GM18907 (cell line): ENCODE data around the gene GPR26.

Experiments
- ATAC-seq: cut with Tn5 transposase; IDR thresholded peaks from one replicate; pipeline ENCODE4 v1.9.1; 2021; ENCODE audit warnings: mild to moderate bottlenecking, moderate library complexity; ENCODE audit not compliant: unreplicated experiment

GPR26 gene

DNA sequence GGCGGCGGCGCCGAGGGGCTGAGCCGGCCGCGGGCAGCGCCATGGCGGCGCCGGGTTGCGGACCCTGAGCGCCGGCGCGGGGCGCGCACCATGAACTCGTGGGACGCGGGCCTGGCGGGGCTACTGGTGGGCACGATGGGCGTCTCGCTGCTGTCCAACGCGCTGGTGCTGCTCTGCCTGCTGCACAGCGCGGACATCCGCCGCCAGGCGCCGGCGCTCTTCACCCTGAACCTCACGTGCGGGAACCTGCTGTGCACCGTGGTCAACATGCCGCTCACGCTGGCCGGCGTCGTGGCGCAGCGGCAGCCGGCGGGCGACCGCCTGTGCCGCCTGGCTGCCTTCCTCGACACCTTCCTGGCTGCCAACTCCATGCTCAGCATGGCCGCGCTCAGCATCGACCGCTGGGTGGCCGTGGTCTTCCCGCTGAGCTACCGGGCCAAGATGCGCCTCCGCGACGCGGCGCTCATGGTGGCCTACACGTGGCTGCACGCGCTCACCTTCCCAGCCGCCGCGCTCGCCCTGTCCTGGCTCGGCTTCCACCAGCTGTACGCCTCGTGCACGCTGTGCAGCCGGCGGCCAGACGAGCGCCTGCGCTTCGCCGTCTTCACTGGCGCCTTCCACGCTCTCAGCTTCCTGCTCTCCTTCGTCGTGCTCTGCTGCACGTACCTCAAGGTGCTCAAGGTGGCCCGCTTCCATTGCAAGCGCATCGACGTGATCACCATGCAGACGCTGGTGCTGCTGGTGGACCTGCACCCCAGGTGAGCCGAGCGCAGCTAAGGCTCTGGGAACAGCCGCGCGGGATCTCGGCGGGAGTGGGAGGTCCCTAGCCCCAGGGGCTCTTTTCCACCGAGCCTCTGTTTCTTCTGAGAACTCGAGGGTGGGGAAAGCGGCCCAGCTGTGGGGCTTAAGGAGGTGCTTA is at the start of gene GPR26:
Gene GPR26 (plus strand): TSS at position 38 of the 919 bp plus-strand sequence. CDS start 53 bp downstream, at position 91.
- no peak for ATAC-seq

DNA sequence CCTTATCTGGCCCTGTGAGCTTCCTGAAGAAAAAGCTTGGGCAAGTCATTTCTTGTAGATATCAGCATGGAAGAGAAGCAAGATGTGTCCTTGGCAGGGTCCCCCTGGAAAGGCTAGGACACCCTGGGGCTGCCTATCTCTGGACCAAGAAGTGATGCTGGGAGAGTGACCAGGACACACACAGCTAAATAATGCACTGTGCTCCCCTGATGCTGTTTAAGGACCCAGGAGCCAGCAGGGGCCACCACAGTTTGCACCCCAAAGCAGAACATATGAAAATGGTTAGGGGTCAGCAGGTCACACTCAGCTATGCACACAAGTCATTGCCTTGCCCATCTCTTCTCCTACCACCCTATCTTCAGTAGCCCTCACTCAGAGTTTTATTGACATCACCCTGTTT is 47.9 kb upstream of the GPR26 start:
- ATAC-seq: no peak

DNA sequence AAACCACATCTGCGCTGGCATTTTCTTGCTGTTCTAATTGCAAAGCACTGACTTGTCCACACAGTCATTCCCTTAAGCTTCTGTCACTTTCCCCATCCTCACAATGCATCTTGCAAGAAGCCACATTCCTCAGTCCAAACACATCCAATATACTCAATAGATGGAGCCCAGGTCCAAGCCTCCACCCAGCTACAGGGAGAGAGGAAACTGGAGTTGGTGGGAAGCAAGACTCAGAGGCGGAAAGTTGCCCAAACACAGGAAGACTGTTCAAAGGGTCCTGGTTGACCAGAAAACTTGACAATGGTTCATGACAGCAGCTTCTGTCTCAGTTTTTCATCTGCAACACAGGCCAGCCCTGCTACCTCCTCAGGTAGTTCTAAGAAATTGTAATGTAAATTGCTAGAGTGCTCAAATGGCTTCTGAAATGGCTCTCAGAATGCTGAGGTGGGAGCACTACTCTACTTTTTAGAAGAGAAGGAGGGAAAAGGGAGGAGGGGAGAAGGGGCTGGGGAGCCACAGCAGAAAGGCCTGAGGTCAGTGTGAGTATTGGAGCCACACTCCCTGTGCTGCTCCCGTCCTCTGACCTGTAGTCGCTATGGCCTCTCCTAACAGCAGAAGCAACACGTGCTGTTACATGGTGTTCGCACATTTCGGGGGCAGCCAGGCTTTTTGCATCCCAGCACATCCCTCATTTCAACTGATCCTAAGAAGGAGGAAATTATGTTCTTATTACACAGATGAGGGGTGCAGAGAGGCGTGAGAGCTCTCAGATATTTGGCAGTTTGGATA is 46.9 kb upstream of the GPR26 start:
- no peak for ATAC-seq

- no peak for ATAC-seq
These were observed 45.5 kb upstream of the GPR26 start for GRCh38 chr10:123620621-123621020.

- no peak for ATAC-seq
These were observed 44.7 kb upstream of the GPR26 start for GRCh38 chr10:123621492-123621891.

- no peak for ATAC-seq
These were observed 44.2 kb upstream of the GPR26 start for GRCh38 chr10:123621916-123622315.

DNA sequence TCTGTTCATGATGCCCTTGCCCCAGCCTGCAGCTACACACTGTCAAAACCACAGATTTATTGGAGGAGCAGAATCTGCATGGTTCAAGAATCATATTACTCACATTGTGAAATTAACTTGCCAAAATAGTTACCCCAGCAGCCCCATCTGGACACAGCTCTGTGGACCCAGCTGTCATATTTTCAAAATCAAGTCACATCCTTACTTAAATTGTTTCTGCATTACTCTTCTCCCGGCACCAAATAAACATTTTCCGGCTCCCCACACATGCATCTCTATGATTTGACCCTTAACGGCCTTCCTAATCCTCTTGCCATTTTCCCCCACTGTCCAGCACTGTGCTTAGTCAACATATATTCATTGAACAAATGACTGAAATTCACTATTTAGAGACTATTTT is 43.8 kb upstream of the GPR26 start:
- no peak for ATAC-seq

- no peak for ATAC-seq
These were observed 42.1 kb upstream of the GPR26 start for GRCh38 chr10:123624086-123624485.

DNA sequence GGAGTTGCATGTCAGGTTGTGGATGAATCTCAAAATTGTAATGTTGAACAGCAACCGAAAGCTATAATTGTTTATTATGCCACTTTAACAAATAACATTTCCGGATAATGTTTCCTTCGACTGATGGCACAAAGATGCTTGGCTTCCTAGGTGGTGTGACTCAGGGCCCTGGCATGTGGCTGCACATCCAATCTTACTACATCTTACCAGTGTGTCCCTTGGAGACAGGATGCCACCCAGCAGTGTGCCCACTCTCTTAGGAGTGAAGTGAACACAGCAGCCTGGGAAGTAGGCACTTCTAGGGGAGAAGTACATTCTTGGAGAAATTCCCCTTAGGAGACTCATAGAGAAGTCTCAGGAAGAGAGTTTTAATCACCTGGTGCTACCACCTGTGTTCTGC is 33.0 kb upstream of the GPR26 start:
- no peak for ATAC-seq

DNA sequence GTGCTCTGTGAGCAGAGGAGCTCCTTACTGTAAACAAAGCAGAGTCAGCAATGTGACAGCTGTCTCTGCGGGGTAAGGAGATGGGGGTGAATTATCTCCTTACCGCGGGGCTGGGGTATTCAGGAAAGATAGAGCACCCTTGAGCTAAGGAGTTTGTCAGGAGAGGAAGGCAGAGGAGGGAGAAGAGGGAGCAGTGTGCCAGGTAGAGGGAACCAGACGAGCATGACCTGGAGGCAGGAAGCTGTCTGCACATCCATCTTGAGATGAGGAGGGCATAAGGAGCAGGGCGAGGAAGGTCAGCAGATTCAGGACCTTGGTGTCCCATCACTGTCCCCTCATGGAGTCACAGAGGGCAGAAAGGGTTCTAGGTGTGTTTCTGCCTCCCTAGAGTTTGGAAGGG is 32.5 kb upstream of the GPR26 start:
- no peak for ATAC-seq

DNA sequence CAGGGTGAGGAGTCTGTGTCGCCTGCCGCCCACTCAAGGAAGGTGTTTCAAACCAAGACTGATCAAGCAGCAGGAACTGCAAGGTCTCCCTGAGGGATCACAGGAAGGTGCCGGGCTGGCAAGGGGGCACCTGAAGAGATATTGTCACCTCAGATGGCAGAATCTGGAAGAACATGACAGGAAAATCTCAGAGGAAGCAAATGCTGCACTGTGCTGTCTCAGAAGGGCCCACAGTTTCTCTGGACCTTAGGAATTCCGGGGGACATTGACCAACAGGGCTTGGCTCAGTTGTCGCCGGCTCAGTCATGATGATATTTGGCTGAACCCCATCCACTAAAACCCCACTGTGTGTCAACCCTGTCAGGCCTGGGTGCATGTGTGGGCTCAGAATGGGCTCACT is 31.9 kb upstream of the GPR26 start:
- ATAC-seq: no peak

DNA sequence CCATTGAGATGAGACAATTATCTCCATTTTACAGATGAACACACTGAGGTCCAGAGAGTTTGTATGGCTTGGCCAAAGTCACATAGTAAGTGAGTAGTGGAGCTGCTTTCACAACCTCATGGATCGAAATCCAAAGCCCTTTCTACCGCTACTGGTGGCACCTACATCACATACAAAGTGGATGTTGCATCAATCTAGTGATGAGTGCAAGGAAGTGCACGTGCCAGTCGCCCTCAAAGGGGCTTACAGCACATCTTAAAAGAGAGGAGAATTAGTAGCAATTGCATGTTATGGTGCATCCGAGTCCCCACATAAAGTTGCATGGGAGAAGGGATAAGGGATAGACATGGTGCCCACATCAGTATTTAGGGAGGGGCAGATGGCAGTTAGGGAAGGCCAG is 31.0 kb upstream of the GPR26 start:
- ATAC-seq: no peak

GRCh38 chr10:123635745-123636144 is 30.4 kb upstream of the GPR26 start:
- ATAC-seq: no peak

DNA sequence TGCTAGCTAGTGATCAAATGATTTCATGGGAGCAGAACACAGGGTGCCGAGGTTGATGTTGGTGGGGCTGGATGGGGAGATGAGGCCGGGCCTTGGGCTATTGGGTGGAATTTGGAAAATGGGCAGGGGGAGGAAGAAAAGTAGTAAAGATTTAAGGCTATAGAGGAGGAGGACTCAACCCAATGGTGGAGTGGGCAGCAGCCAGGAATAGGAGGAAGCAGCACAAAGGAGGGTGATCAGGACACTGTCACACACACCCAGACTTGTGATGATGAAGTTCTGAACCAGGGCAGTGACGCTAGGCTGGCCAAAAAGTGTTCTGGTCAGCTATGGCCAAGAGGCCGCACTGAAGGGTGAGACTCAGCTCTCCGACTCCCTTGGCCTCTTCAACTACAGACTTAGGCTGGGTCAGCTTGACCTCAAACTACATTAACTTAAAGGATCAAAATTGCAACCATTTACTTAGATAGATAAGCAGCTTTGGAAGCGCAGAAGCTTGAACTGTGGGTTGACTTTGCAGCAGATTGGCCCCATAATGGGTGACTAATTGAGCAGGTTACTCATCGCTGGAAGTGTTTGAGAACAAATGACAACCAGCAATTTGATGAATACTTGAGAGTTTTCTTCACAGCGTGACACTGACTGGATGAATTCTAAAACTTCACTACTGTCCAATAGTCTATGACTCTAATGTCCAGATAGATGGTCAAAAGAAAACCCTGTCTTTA is 29.4 kb upstream of the GPR26 start:
- no peak for ATAC-seq

DNA sequence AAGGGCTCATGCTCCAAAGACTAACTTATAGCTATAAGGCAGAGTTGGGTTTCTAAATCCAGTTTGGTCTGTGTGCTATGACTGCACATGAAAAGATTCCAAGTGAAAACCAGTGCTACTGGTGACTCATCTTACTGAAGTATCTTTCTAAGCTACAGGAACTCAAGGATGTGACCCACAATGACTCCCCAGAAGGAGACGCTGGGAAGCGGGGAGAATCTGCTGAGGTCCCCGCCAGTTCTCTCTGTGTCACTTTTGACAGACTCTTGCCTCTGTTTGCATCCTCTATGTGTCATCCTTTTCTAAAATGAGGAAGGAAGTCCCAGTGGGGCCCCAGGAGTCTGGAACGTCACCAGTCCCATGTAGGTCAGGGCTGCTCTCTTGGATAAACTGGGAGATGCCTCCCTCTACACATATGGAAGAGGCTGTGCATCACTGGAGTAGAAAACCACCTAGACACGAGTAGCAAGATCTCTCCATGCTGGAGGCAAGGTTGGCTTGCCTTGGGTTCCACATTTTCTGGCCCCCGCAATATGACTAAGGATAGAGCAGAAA is 28.8 kb upstream of the GPR26 start:
- no peak for ATAC-seq

DNA sequence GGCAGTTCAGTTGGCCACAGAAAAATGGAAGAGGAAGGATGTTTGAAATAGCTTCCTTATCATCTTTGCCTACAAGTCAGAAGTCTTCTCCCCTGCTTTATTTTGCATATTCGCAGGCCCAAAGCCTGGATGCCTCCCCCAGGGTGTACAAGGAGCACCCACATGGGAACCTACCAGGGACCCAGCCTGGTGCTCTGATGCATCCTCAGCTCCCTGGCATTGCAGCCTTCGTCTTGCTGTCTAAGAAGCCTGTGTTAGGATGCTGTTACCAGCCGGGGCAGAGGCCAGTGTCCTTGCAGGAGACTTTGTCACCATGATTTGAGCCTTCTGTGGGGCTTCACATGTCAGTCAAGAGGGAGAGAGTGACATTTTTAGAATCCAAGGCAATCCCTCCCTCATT is 27.0 kb upstream of the GPR26 start:
- ATAC-seq: no peak

DNA sequence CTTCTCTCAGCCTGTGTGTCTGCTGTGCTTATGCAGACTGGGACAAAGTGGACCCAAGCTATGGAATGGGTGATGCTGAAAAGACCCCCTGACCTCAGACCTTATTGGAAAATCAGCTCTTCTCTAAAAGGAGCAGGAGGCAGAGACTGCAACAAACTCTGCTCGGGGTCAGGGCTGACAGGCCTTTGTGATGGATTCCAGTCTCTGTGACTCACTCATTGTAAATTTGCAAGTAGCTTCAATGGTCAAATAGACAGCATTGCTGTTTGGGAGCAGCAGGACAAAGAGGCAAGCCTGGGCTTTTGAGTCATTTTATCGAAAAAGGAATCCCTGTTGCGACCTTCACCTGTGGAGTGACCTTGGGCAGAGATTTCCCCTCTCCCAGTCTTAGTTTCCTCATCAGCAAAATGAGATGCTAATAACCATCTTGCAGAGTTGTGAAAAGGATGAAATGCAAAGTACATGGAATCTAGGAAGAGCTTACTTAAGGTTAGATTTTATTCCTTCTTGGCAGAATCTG is 26.1 kb upstream of the GPR26 start:
- no peak for ATAC-seq

DNA sequence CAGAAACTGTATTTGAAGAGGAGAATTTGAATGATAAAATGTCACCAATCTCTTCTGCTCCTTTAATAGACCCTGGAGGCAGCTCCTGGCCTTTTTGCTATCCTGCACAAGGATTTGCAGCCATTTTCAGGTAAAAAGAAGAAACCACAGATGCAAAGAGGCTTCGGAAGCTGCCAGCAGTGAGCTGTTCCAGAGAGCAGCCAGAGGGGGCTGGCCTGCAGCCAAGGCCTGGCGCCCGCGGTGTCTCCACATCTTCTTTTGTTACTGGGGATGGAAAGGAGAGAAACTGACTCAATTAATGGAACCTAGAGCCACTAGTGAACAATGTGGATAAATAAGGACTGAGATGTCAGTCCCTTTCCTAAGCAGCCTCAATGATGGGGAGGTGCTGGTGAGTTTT is 23.9 kb upstream of the GPR26 start:
- ATAC-seq: no peak

- ATAC-seq: no peak
These were observed 23.5 kb upstream of the GPR26 start for GRCh38 chr10:123642697-123643096.

GRCh38 chr10:123643315-123643714 is 22.8 kb upstream of the GPR26 start:
- no peak for ATAC-seq

DNA sequence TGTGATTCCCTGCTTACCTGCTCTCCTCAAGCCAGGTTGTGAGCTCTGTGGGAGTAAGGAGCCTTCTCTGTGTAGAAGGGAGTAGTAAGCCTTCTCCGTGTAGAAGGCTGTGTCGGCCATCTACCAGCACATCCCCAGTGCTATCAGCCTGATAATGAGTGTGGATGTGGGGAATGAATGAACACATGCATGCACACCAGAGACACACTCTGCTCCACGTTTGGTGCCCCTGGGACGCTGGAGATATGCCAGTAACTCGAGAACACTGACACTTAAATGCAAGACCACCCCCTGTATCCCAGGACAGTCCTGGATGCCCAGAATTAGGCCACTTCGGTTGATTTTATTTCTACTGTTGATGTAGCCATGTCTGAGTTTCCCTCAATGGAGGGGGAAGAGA is 21.1 kb upstream of the GPR26 start:
- no peak for ATAC-seq
